ENCODE results near the gene ACOX1.

DNA sequence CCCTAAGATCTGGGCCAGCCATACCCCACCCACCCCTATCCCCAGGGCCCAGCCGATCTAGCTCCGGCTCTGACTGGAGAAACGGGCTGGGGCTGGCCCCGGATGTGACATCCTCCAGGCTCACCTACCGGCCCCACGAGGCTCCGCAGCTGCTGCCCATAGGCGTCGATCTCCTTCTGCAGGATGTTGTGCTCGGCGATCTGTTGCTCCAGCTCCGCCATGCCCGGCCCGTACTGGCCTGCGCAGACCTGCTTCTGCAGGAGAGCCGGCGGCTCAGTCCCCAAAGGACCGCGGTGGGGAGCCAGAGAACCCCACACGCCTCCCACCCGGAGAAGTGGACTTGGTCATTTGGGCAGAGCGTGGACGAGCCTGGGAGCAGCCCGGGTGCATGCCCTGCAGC lies 43.3 kb upstream of the ACOX1 start:
- TF ChIP-seq, protein P1, sequence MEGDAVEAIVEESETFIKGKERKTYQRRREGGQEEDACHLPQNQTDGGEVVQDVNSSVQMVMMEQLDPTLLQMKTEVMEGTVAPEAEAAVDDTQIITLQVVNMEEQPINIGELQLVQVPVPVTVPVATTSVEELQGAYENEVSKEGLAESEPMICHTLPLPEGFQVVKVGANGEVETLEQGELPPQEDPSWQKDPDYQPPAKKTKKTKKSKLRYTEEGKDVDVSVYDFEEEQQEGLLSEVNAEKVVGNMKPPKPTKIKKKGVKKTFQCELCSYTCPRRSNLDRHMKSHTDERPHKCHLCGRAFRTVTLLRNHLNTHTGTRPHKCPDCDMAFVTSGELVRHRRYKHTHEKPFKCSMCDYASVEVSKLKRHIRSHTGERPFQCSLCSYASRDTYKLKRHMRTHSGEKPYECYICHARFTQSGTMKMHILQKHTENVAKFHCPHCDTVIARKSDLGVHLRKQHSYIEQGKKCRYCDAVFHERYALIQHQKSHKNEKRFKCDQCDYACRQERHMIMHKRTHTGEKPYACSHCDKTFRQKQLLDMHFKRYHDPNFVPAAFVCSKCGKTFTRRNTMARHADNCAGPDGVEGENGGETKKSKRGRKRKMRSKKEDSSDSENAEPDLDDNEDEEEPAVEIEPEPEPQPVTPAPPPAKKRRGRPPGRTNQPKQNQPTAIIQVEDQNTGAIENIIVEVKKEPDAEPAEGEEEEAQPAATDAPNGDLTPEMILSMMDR (IDR thresholded peaks at IDR 0.05; ENCODE audit: low read length) = no peak
- TF ChIP-seq EZH2 (optimal IDR thresholded peaks at IDR 0.05; ENCODE audit: low read depth, low read length) = no peak

Measured in MM.1S (cell line).